Inferior parietal cortex (tissue), 1 donor: ENCODE data around the gene GRPEL2.

ENCODE experiments used
- DNase-seq: peaks from one replicate; pipeline ENCODE4 v3.0.0-alpha.2; 2016; ENCODE audit errors: extremely low spot score

The GRPEL2 gene

GRCh38 chr5:149357370-149358293 lies 12.3 kb downstream of the GRPEL2 start, which contains the start of gene PCYOX1L:
Gene PCYOX1L, plus strand, starts transcription at chr5:149358046. Its CDS starts 23 bp downstream, at chr5:149358069.
- peak; percentile 96 for DNase-seq

GRCh38 chr5:149358294-149358651 lies 13.0 kb downstream of the GRPEL2 start:
- DNase-seq: peak; percentile 36

DNA sequence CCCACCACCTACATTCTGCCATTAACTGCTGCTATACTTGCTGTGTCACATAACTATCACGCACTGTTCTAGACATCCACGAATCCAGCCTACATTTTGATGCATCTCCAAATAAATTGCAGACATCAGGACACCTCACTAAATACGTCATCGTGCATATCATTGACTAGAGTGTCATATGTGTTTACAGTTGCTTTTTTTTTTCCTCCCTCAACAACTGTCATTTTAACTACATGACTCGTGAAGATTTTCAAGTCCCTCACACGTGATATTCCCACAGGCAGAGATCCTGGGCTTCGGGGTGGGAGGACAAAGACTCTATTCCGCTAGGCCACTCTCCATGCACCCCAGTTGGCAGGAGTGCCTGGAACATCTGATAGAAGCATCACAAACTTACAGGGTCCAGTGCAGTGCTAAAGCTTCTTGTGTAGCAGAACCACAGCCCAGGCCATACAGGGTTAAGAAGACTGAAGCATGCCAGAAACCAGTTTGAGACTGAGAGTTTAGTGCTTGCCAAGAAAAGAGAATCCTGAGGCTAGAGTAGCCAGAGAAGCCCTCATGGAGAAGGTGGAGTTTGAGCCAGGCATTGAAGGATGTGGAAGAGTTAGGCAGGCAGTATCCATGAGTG lies 13.7 kb downstream of the GRPEL2 start:
- peak; percentile 31 for DNase-seq

DNA sequence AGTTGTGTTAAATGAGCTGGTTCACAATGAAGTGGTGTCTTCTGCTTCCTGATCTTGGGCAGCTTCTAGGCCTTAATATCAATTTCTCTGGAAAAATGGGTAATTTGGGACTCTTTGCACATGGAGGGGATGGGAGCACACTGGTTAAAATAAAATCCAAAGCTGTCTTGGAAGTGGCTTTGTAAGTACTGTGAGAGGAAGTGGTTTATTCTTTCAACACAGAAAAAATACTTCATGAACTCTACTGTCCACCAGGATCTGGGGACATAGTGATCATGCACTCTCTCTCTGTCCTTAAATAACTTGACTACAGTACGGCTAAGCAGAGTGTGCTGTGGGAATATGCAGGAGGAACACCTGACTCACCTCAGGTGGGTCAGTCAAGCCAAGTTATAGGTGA lies 15.0 kb downstream of the GRPEL2 start:
- DNase-seq: no peak

DNA sequence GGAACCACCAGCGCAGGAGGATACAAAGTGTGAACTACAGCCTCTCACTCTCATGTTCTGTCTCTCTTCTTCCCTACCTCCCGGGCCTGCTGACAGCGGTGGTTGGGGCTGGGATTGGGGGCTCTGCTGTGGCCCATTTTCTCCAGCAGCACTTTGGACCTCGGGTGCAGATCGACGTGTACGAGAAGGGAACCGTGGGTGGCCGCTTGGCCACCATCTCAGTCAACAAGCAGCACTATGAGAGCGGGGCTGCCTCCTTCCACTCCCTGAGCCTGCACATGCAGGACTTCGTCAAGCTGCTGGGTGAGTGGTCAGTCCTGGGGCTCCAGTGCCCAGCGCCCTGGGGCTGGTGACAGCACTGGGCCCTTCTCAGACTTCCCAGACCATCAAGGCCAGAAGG lies 17.2 kb downstream of the GRPEL2 start:
- no peak for DNase-seq

GRCh38 chr5:149363358-149363757 lies 18.1 kb downstream of the GRPEL2 start:
- DNase-seq: no peak

DNA sequence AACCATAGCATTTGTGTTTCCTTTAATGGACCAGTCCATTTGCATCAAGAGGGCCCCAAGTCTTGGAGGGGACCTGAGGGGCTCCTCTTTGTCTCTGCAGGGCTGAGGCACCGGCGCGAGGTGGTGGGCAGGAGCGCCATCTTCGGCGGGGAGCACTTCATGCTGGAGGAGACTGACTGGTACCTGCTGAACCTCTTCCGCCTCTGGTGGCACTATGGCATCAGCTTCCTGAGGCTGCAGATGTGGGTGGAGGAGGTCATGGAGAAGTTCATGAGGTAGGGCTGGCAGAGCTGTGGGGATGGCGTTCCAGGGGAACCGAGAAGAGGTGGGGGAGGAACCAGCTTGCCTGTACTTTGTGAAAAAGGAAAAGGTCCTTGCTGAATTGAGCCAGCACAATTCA lies 18.6 kb downstream of the GRPEL2 start:
- DNase-seq: no peak

- no peak for DNase-seq
Observed at GRCh38 chr5:149364719-149365118, 19.4 kb downstream of the GRPEL2 start.

GRCh38 chr5:149365418-149365817 lies 20.1 kb downstream of the GRPEL2 start:
- no peak for DNase-seq

DNA sequence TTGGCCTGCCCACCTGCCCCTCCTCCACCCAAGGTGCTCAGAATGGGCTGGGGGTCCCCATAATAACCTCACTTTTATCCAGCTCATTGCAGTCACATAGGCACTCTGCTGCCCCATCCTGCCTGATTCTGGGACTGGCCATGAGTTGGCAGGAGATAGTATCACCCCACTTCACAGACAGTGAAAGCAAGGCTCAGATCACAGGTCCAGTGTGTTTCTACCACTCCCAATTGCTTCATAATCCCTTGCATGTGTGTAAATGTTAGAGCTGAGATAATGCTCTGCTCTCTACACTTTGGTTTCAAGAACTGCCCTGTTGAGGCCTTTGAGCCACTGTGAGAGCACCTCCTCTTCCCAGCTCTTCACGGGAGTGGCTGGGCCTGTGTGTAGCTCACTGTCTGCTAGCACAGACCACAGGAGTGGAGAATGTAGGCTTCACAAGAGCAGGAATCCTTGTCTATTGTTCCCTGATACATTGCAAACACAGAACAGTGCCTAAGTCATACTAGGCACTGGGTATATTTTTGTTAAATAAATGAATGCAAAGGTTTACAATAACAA lies 20.9 kb downstream of the GRPEL2 start:
- no peak for DNase-seq

DNA sequence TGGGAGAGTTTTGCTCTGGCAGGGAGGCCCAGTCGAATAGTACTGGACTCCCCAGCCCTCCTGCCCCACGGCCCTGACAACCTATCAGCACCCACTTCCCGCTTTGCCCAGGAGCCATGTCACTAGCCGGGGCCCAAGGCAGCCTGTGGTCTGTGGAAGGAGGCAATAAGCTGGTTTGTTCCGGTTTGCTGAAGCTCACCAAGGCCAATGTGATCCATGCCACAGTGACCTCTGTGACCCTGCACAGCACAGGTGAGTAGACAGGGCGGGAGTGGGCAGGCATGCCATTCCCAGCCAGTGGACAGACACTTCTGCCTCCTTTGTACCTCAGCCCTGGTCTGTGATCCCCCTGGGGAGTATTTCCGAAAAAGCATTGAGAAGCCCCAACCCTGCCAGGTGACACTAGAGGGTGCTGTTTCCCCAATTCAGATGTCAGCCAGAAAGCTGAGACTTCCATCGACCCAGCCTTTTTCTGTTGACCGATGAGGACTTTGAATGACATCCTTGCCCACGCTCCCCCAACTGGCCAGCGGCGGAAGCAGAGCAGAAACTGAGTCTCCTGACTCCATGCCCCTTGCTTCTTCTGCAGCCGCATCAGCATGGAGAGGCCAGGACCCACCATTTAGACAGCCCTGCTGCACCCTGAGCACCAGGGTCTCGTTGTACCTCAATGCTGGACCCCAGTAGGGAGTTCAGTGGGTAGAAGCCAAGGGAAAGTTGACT lies 22.1 kb downstream of the GRPEL2 start:
- DNase-seq: peak; percentile 65

- DNase-seq: no peak
Observed at GRCh38 chr5:149367972-149368645, 22.8 kb downstream of the GRPEL2 start.

DNA sequence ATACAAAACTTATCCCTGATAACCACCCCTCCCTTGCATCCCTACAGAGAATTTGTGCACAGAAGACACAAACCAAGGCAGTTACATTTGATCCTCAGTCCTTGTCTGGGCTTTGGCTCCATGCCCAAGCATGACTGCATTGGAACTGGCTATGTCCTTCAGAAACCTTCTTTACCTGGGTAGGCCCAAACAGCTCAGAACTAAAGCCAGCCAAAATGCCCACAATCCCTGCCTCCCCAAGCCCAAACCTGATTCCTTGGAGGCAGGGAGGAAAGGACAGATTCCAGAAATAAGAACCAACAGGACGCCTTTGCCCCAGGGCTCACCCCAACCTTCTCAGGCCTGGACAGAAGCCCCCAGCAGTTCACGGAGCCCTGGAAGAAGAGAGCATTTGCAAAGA lies 25.6 kb downstream of the GRPEL2 start:
- DNase-seq: no peak

DNA sequence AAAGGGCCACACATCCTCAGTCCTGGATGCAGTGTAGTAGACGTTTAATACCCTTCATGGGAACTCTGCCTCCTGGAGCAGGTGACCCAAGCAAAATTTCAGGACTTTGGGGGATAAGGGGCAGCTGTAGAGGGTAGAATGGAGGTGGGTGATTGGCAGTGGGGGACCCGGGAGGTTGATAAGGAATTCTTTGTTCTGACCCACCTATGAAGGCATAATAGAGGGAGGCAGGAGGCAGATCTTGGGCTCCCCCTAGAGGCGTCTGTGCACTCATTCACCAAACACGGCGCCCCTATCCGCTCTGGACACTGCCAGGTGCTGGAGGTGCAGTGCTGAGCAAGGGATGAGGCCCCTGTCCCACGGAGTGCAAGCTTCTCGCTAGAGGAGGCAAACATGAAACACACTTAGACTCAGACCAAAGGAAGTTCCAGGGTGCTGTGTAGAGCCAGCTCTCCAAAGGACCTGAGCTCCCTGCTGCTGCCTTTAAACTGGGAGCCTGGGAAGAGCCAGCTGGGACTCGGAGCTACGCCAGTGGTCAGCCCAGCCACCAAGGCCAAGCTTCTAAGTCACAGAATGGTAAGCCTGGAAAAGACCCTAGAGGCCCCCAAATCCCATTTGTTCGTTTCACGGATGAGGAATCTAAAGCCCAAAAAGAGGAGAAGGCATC lies 26.1 kb downstream of the GRPEL2 start:
- peak; percentile 46 for DNase-seq

DNA sequence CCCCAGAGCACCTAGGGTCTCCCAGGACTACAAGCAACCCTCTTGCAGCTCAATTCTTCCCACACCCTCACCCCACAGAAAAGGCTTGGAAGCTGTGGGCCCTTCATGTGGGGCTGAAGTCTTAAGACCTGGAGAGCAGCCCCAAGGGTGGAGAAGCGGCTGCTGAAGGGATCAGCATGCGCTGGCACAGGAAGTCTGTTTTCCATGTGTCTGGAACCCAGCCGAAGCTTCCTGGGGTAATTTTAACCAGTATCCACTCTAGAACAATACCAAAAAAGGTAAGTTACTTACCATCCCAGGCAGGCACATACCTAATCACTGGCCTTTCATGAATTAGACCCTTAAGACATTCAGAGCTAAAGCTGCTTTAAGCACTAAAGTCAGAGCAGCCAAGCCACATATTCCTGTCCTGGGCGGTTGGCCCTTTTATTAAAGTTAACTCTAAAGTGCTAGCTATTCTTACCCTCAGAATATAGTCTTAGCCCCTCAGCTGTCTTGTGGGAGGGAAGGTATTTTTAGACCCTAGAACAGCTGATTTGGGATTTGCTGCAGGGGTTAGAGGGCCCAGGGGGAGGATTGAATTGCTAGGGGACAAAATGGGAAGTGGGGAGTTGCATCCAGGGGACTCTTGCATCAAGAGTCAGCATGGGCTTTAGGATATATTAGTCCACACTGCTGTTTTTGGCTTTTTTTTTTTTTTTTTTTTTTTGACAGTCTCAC lies 26.9 kb downstream of the GRPEL2 start:
- DNase-seq: no peak

DNA sequence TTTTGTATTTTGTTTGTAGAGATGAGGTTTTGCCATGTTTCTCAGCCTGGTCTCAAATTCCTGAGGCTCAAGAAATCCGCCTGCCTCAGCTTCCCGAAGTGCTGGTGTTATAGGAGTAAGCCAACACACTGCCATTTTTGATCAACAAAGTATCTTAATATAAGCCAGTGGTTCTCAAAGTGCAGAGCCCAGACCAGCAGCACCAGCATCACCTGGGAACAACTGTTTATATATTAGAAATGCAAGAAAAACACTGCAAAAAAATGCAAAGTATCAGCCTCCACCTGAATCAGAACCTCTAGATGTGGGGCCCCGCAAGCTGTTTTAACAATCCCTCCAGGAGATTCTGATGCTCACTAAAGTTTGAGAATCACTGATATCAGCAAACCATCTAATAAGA lies 27.6 kb downstream of the GRPEL2 start:
- DNase-seq: no peak

GRCh38 chr5:149374303-149374702 lies 29.0 kb downstream of the GRPEL2 start:
- no peak for DNase-seq

DNA sequence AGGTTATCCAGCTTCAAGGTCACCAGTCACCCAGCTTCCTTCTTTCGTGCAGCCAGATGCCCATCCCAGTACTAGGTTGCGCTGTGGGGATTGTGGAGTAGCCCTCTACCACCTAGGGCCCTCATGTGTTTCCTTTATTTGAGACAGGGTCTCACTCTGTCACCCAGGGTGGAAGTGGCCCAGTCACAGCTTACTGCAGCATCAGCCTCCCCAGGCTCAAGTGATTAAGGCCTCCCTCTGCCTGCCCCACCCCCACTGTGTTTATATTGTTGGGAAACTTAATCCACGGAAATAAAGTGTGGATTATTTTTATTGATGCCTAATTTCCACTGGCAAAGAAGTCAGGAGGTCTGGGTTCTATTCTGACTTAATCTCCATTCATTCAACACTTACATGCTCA lies 29.5 kb downstream of the GRPEL2 start:
- no peak for DNase-seq

DNA sequence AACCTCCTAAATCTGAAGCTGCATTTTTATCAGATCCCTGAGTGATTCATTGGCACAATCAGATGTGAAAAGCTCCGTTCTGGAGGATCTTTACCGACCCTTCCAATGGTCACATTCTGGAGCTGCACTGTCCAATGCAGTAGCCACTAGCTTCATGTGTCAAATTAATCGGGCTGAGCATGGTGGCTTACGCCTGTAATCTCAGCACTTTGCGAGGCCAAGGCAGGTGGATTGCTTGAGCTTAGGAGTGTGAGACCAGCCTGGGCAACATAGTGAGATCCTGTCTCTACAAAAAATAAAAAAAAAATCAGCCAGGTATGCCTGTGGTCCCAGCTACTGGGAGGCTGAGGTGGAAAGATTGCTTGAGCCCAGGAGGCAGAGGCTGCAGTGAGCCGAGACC lies 30.1 kb downstream of the GRPEL2 start:
- no peak for DNase-seq

- no peak for DNase-seq
Observed at GRCh38 chr5:149376104-149376503, 30.8 kb downstream of the GRPEL2 start.
